HG02884 (cell line): ENCODE measurements around the gene NTN3.
A peak's percentile ranks its signal among the peaks of the same experiment; 100 is the strongest.
"Not testable (repeated sequence)": the region's sequence is repeated elsewhere in the genome, so short reads cannot be mapped to it uniquely, and the experiment has no call there.

ENCODE experiments used
- ATAC-seq: cut with Tn5 transposase; IDR thresholded peaks from one replicate; pipeline ENCODE4 v1.9.1; 2021; ENCODE audit warnings: mild to moderate bottlenecking, moderate library complexity; ENCODE audit not compliant: unreplicated experiment

The NTN3 gene

GRCh38 chr16:2439598-2439997, 31.5 kb upstream of the NTN3 start:
- ATAC-seq = no peak

GRCh38 chr16:2441143-2441804, 29.8 kb upstream of the NTN3 start:
- not testable (repeated sequence) for ATAC-seq

GRCh38 chr16:2443555-2443954, 27.5 kb upstream of the NTN3 start:
- no peak for ATAC-seq

- ATAC-seq = no peak
Observed at GRCh38 chr16:2447920-2448583, 23.0 kb upstream of the NTN3 start.

GRCh38 chr16:2449118-2449517, 22.0 kb upstream of the NTN3 start:
- no peak for ATAC-seq

- ATAC-seq = no peak
Observed at GRCh38 chr16:2450535-2450934, 20.6 kb upstream of the NTN3 start.

DNA sequence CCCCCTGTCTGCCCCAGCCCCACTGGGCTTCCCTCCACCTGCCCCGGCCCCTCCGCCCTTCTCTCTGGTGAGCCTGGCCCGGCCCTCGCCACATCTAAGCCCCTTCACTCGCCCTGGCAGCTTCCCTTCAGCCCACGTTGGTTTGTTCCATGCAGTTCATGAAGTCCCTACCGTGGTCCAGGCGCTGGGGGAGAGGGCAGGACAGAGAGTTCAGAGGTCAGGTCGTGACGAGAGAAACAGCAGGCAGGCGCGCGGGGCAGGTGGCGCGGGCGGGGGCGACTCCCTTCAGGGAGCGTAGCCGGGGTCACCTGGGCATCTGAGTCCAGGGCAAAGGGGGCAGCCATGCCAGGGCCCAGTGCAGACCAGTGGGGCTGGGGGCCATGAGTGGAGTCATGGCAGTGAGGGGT, 20.1 kb upstream of the NTN3 start:
- no peak for ATAC-seq

GRCh38 chr16:2451851-2452320, 19.2 kb upstream of the NTN3 start:
- no peak for ATAC-seq

DNA sequence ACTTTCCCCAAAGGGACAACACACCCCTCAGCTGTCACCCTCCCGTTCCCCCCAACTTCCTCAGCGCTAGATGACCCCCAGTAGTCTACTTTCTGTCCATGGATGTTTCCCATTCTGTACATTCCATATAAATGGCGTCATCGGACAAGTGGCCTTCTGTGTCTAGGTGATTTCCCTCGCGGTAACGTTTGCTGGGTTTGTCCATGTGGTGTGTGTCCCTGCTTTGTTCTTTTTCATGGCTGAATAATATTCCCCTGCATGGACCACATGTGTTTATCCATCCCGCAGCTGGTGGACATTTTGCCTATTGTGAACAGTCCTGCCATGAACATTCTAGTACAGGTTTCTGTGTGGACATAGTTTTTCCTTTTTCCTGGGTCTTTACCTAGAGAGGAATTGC, 18.4 kb upstream of the NTN3 start:
- ATAC-seq = no peak

- no peak for ATAC-seq
Observed at GRCh38 chr16:2455081-2455845, 15.8 kb upstream of the NTN3 start.

GRCh38 chr16:2456551-2457153, 14.4 kb upstream of the NTN3 start:
- ATAC-seq = no peak

- ATAC-seq = no peak
Observed at GRCh38 chr16:2457267-2457666, 13.8 kb upstream of the NTN3 start.

DNA sequence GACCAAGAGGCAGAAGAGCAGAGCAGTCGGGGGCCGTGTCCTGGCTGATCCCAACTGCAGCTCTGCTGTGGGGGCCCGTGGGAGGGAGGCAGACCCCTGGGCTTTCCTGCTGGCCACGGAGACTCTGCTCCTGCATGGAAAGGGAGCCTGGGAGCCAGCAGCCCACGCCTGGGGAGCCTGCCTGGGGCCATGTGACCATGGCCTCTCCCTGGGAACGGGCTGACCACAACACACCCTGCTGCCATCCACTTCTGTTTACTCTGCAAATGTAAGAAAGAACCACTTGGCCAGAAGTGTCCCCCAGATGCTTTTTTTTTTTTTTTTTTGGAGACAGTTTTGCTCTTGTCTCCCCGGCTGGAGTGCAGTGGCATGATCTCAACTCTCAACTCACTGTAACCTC, 13.2 kb upstream of the NTN3 start:
- ATAC-seq = no peak

DNA sequence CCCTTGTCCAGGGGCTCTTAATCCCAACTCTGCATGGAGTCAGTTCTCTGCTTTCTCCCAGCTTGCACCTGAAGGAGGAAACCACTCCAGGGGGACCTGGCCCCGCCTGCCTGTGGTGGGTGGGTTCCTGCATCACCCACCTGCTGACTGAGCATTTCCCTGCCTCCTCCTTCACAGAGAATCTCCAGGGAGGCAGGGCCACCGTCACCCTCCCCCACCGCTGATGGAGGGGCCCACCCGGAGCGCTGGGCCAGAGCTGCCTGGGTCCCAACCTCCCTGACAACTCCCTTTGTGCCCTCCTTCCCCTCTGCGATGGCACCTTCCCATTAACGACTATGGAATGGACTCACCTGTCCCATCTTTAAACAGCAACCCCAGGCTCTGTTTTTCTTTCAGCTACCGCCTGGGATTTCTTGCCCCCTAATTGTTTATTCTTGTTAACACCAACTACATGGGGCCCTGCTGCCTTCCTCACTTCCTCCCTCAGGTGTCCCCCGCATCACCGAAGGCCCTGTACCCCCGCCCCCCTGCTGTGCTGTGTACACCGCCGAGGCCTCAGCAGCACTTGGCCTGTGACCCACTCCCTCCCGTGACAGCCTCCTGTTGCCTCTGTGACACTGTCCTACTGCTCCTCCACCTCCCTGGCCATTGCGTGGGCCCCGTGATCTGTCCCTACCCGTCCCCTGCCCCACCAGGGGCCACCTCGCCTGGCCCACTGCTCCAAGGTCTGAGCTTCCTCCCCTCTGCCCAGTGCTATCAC, 12.0 kb upstream of the NTN3 start:
- ATAC-seq = no peak

- peak; percentile 91 for ATAC-seq
Observed at GRCh38 chr16:2459647-2460390, 11.3 kb upstream of the NTN3 start, which contains the start of gene TEDC2. Gene TEDC2 (plus strand): TSS chr16:2460109. CDS start chr16:2460145, 36 bp downstream.

DNA sequence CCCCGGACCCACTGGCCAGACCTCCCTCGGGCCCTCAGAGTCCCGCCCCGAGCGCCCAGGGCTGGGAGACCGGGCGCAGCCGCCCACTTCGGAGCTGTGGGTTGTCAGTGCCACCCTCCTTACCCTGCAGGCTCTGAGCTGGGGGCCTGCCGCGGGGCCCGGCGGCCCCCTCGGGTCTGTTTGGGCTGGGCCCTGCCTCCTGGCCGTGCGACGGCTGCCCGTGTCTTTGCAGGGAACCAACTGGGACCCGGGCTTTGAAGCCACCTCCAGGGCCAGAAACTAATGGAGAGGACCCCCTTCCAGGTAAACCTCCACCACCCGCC, 10.7 kb upstream of the NTN3 start:
- no peak for ATAC-seq

DNA sequence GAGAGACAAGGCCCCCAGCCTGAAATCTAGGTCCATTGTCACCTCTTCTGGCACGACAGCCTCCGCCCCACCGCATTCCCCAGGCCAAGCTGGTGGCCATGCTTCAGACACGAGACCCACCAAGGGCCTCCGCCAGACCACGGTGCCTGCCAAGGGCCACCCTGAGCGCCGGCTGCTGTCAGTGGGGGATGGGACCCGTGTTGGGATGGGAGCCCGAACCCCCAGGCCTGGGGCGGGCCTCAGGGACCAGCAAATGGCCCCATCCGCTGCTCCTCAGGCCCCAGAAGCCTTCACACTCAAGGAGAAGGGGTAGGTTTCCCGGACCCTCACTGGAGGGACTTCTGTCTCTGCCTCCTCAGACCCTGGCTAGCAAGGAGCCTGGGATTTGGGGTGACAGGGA, 10.2 kb upstream of the NTN3 start:
- ATAC-seq = no peak

GRCh38 chr16:2462031-2462866, 8.8 kb upstream of the NTN3 start:
- no peak for ATAC-seq

GRCh38 chr16:2464333-2464732, 6.8 kb upstream of the NTN3 start:
- ATAC-seq = no peak
